GM12801 (cell line): ENCODE data around the gene FHOD3.

Experiments used
- TF ChIP-seq, protein P1 (sequence below): IDR thresholded peaks from one replicate; pipeline ENCODE4 v1.5.1; 2011; ENCODE audit warnings: control low read depth; ENCODE audit not compliant: insufficient read length; ENCODE audit errors: extremely low read depth

FHOD3 gene

DNA sequence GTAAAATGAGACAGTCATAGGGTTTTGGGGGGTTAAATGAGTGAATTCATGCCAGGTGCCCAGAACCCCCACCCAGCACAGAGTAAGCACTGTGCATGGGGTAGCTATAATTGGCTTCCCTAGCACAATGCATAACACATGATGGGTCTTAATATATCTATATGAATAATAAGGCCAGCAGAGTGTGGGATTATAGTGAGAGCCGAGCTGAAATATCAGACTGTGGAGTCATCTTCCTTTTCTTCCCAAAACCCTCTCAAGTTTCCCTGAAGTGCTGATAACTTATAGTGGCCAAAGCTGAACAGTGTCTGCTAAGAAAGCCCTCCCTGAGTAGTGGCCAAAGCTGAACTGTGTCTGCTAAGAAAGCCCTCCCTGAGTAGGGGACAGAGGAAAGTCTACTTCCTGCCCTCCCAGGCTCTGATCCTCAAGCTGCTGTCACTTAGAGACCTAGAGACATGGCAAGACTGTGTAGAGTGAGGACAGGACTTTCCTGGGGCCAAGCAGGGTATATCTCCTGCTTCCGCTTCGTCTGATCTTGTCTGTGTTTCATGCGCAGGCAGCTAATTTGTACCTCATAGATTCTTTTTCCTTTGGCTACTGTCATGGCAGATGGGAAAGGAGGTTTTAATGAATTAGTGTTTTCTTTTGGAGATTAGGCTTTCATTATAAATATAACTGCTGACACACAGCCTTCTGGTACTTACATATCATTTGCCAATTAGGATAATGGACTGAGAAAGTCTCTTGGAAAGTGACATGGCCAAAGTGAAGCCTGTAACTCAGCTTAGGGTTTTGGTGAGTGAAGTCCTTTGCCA is 94.9 kb downstream of the FHOD3 start:
- TF ChIP-seq, protein P1, sequence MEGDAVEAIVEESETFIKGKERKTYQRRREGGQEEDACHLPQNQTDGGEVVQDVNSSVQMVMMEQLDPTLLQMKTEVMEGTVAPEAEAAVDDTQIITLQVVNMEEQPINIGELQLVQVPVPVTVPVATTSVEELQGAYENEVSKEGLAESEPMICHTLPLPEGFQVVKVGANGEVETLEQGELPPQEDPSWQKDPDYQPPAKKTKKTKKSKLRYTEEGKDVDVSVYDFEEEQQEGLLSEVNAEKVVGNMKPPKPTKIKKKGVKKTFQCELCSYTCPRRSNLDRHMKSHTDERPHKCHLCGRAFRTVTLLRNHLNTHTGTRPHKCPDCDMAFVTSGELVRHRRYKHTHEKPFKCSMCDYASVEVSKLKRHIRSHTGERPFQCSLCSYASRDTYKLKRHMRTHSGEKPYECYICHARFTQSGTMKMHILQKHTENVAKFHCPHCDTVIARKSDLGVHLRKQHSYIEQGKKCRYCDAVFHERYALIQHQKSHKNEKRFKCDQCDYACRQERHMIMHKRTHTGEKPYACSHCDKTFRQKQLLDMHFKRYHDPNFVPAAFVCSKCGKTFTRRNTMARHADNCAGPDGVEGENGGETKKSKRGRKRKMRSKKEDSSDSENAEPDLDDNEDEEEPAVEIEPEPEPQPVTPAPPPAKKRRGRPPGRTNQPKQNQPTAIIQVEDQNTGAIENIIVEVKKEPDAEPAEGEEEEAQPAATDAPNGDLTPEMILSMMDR, result no peak

DNA sequence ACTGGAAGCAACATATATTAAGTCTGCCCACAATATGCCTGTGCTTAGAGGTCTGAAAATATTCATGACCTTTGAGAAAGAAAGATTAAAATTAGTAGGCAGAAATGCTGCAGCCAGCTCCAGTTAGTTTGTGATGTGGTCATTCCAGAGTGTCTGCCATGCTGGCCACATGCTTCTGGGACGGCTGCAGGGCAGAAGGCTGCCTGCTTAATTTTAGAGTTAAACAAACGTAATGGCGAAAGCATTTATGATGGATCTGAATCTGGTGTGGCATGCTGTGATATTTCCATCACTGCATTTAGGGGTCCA is 95.4 kb downstream of the FHOD3 start:
- TF ChIP-seq, protein P1, result no peak

DNA sequence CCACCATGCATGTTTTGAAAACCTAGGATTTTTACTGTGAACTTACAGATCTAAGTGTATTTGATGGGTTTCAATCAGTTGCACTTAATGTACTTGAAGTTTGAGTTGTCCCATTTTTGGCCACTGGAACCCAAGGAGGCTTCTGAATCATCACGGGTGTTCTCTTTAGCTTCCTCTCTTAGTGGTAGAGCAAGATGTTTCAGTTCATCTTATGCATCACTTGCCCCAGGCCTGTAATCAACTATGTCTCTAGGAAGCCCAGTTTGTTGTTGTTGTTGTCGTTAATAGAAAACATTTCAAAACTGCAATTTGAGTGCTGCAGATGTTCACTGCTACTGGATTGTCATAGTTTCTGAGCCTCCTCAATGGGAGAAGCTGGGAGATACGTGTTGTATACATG is 97.0 kb downstream of the FHOD3 start:
- TF ChIP-seq, protein P1, result no peak

DNA sequence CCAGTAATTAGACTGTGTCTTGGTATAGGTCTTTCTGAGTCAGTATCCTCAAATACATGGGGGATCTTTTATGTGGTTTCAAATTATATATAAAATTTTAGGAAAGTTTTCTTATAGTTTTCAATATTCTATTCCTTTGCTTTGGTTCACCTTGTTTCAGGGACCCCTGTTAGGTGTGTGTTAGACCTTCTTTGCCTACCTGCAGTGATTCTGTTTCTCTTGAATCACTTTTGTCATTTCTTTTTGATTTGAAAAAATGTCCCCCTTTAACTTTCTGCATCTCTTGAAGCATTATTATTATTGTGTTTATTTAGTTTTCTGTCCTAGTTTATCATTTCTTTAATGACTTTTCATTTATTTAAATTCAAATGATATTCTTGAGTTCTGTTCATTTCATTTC is 98.7 kb downstream of the FHOD3 start:
- TF ChIP-seq, protein P1, result no peak

DNA sequence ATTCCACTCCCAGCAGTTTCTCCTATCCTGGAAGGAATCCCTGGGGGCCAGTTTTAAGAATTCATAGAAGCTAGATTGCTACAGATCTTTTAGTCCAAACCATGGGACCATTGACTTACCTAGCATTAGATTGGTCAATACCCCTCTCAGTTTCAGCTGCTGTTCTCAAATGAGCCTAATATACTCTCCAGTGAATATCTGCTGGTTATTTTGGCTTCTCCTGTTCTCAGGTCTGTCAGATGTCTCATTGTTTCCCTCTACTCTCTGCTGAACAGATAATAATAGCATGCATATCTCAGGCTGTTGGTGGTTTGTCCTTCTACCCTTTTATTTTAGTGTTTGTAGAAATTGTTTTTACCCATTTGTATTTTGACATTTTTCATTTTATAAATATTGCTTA is 99.5 kb downstream of the FHOD3 start:
- TF ChIP-seq, protein P1, result no peak

DNA sequence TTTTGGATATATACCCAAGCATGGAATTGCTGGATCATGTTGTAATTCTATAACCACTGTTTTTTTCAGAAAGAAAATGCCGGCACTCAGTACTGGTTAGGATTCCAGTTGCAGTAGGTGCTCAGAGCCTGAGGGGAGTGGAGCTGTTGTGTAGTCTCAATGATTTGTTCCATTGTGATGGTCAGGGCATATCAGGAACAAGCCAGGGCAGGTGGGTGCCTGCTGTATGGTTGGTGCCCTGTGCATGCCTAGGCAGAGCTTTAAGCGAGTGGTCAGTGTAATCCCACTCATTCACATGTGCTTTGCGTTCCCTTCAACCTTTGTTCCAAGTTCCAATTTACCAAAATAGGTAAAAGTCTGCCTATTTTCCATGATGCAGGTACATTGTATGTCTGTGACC is 100.9 kb downstream of the FHOD3 start:
- TF ChIP-seq, protein P1, result no peak

DNA sequence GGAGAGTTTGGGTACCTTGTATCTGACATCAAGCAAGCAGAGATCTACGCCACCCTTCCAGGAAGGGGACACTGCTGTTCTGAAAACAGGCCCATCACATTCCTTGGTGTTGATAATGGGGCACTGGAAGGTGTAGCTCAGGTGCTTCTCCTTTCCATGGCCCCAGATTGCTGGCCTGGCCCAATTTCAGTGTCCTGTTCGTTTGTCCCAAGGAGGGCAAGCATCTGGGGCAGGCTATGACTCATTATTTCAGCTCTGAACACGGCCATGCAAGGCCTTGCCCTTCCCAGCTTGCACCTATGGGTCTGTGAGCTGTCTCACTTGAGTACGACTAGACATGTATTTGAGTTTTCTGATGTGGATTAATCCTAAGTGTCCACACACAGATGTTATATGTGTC is 101.5 kb downstream of the FHOD3 start:
- TF ChIP-seq, protein P1, result no peak
